Measurements from ENCODE around the gene MRPL11. TPM values are rescaled to one million over a fixed set of nuclear protein-coding genes. Genes with fewer than 3 reads are reported as not detected.
A peak's percentile ranks its signal among the peaks of the same experiment; 100 is the strongest.
"Not testable (repeated sequence)": the region's sequence is repeated elsewhere in the genome, so short reads cannot be mapped to it uniquely, and the experiment has no call there.

The MRPL11 gene
- total RNA-seq, 1 experiment from 2014 or later: 107 TPM

GRCh38 chr11:66431287-66431686 is 7.4 kb downstream of the MRPL11 start:
- not testable (repeated sequence) for DNase-seq (ENCODE audit: low read depth)

- DNase-seq (ENCODE audit: low read depth): peak; percentile 67
Observed at GRCh38 chr11:66429983-66430602, 8.6 kb downstream of the MRPL11 start.

GRCh38 chr11:66428933-66429332 is 9.7 kb downstream of the MRPL11 start:
- no peak for DNase-seq (ENCODE audit: low read depth)

- no peak for DNase-seq (ENCODE audit: low read depth)
Observed at GRCh38 chr11:66426314-66426713, 12.3 kb downstream of the MRPL11 start.

- peak; percentile 87 for DNase-seq (ENCODE audit: low read depth)
Observed at GRCh38 chr11:66421492-66422205, 17.0 kb downstream of the MRPL11 start.

GRCh38 chr11:66420671-66421476 is 17.8 kb downstream of the MRPL11 start, which contains the start of gene NPAS4:
NPAS4 (plus strand) TSS chr11:66421035; CDS start chr11:66421180, 145 bp downstream.
- no peak for DNase-seq (ENCODE audit: low read depth)

GRCh38 chr11:66419825-66420224 is 18.8 kb downstream of the MRPL11 start:
- no peak for DNase-seq (ENCODE audit: low read depth)

- DNase-seq (ENCODE audit: low read depth): no peak
Observed at GRCh38 chr11:66418986-66419308, 19.7 kb downstream of the MRPL11 start.

GRCh38 chr11:66418168-66418985 is 20.3 kb downstream of the MRPL11 start:
- peak; percentile 90 for DNase-seq (ENCODE audit: low read depth)

GRCh38 chr11:66417000-66417399 is 21.6 kb downstream of the MRPL11 start:
- DNase-seq (ENCODE audit: low read depth): no peak

- no peak for DNase-seq (ENCODE audit: low read depth)
Observed at GRCh38 chr11:66415423-66415822, 23.2 kb downstream of the MRPL11 start.

- no peak for DNase-seq (ENCODE audit: low read depth)
Observed at GRCh38 chr11:66414120-66414934, 24.3 kb downstream of the MRPL11 start.

- DNase-seq (ENCODE audit: low read depth): no peak
Observed at GRCh38 chr11:66413167-66413566, 25.5 kb downstream of the MRPL11 start.

- no peak for DNase-seq (ENCODE audit: low read depth)
Observed at GRCh38 chr11:66412110-66412509, 26.5 kb downstream of the MRPL11 start.

- DNase-seq (ENCODE audit: low read depth): no peak
Observed at GRCh38 chr11:66411323-66411722, 27.3 kb downstream of the MRPL11 start.

- no peak for DNase-seq (ENCODE audit: low read depth)
Observed at GRCh38 chr11:66410191-66410590, 28.5 kb downstream of the MRPL11 start.

GRCh38 chr11:66409226-66409625 is 29.4 kb downstream of the MRPL11 start:
- no peak for DNase-seq (ENCODE audit: low read depth)

- DNase-seq (ENCODE audit: low read depth): peak; percentile 90
Observed at GRCh38 chr11:66408488-66409214, 30.0 kb downstream of the MRPL11 start.

- no peak for DNase-seq (ENCODE audit: low read depth)
Observed at GRCh38 chr11:66407651-66408050, 31.0 kb downstream of the MRPL11 start.

- DNase-seq (ENCODE audit: low read depth): no peak
Observed at GRCh38 chr11:66393954-66394353, 44.7 kb downstream of the MRPL11 start.
